Gastrocnemius medialis (tissue), 4 donors: Measurements from ENCODE around the gene B4GALT3.
A peak's percentile ranks its signal among the peaks of the same experiment; 100 is the strongest.

Experiments
- POLR2A ChIP-seq, 2 donors: fragments of 450-650 bp; IDR thresholded peaks; one replicate each; pipeline ENCODE4 v1.6.1; 2017; ENCODE audit warnings: antibody characterized with exemption in 2 of 2, mild to moderate bottlenecking in 2 of 2, moderate library complexity in 2 of 2
- TF ChIP-seq, protein P1 (sequence below), 5 experiments: fragments of 450-650 bp in 3 of 5; fragments of 200-600 bp in 2 of 5; sonication (generic) in 2 of 5; IDR thresholded peaks in 4 of 5; conservative IDR thresholded peaks in 1 of 5; 1 replicate in 4 of 5; 2 replicates in 1 of 5; pipeline ENCODE4 v1.5.1; 2016 to 2019; ENCODE audit warnings: antibody characterized with exemption in 5 of 5, mild to moderate bottlenecking in 3 of 5, moderate library complexity in 3 of 5

DNA sequence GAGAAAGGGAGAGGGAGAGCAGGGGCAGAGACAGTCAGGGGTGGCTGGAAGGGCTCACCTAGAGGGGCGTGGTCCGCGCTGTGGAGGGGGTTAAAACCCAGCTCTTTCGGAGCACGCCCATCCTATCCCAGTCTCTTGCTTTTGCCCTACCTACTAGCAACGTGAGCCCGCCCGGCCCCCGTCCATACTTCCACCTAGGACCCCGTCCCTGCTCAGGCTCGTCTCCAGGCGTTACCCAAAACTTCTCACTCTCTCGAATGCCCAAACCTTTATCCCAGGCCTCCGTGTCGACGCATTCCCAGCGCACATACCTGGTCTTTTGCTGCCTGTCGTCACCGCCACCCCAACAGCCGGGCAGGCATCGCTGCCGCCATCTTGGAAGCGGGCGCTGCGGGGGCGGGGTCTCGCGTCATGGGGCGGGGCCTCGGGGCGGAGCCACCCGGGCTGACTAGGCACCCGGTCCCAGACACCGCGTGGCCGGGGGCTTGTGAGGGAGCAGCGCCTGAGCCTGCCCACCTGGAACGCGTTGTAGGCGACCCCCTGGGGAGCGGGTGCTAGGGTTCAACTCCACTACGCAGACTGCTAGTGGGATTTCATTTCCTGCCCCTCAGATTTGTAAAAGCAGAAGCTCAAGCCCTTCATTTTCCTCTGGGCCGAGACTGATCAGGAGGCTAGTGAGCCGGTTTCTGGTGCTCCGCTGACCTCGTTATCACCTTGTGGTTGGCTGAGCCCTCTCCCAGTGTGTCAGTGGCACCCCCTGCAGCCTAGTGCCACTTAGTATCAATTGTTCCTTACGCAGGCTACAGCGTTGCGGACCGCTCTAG lies at the start of gene B4GALT3:
- TF ChIP-seq, protein P1, sequence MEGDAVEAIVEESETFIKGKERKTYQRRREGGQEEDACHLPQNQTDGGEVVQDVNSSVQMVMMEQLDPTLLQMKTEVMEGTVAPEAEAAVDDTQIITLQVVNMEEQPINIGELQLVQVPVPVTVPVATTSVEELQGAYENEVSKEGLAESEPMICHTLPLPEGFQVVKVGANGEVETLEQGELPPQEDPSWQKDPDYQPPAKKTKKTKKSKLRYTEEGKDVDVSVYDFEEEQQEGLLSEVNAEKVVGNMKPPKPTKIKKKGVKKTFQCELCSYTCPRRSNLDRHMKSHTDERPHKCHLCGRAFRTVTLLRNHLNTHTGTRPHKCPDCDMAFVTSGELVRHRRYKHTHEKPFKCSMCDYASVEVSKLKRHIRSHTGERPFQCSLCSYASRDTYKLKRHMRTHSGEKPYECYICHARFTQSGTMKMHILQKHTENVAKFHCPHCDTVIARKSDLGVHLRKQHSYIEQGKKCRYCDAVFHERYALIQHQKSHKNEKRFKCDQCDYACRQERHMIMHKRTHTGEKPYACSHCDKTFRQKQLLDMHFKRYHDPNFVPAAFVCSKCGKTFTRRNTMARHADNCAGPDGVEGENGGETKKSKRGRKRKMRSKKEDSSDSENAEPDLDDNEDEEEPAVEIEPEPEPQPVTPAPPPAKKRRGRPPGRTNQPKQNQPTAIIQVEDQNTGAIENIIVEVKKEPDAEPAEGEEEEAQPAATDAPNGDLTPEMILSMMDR (IDR thresholded peaks at IDR 0.05 in 4 of 5, conservative IDR thresholded peaks at IDR 0.05 in 1 of 5): no peak
- TF ChIP-seq POLR2A (IDR thresholded peaks at IDR 0.05): peak; percentile 90 to 93
